Astrocyte (in vitro differentiated cells and primary cell): Measurements from ENCODE around the gene ATP6V1B1. TPM values are rescaled to one million over a fixed set of nuclear protein-coding genes. Genes with fewer than 3 reads are reported as not detected.
A peak's percentile ranks its signal among the peaks of the same experiment; 100 is the strongest.

Experiments
- DNase-seq: peaks from one replicate; pipeline ENCODE4 v3.0.0-alpha.2; 2010; ENCODE audit warnings: low read depth
- FAIRE-seq: peaks from 2 replicates; lab custom pipeline; 2011; peaks lifted over from hg19 to GRCh38; lab: Jason Lieb, UNC
- H2AFZ ChIP-seq: 2 replicates; pipeline ENCODE4 v1.6.0; 2012; ENCODE audit warnings: low read depth, low read length, inconsistent platforms
- H3K27ac ChIP-seq: 2 replicates; pipeline ENCODE4 v1.5.1; 2011; ENCODE audit warnings: low read depth, low read length, inconsistent platforms
- H3K27me3 ChIP-seq: 2 replicates; pipeline ENCODE4 v1.6.0; 2011; ENCODE audit warnings: low read length, inconsistent platforms; ENCODE audit not compliant: insufficient read depth
- H3K36me3 ChIP-seq: 2 replicates; pipeline ENCODE4 v1.5.1; 2011; ENCODE audit warnings: low read length, inconsistent platforms; ENCODE audit not compliant: insufficient read depth
- H3K4me1 ChIP-seq: 2 replicates; pipeline ENCODE4 v1.5.1; 2011; ENCODE audit warnings: low read length, inconsistent platforms; ENCODE audit not compliant: insufficient read depth
- H3K4me2 ChIP-seq: 2 replicates; pipeline ENCODE4 v1.6.0; 2012; ENCODE audit warnings: low read length, inconsistent platforms
- H3K4me3 ChIP-seq: 2 replicates; pipeline ENCODE4 v1.5.1; 2011; ENCODE audit warnings: low read depth, mild to moderate bottlenecking, low read length, inconsistent platforms; ENCODE audit not compliant: insufficient read depth
- H3K79me2 ChIP-seq: 2 replicates; pipeline ENCODE4 v1.6.0; 2012; ENCODE audit warnings: mild to moderate bottlenecking, low read length, inconsistent platforms; ENCODE audit not compliant: insufficient read depth
- H3K9ac ChIP-seq: 2 replicates; pipeline ENCODE4 v1.6.0; 2012; ENCODE audit warnings: mild to moderate bottlenecking, low read length, inconsistent platforms
- H3K9me3 ChIP-seq: 2 replicates; pipeline ENCODE4 v1.5.1; 2012; ENCODE audit warnings: low read depth, mild to moderate bottlenecking, low read length, inconsistent platforms; ENCODE audit not compliant: insufficient read depth
- H4K20me1 ChIP-seq: 2 replicates; pipeline ENCODE4 v1.6.0; 2012; ENCODE audit warnings: low read length, inconsistent platforms; ENCODE audit not compliant: insufficient read depth
- H3K27ac Mint-ChIP-seq: one replicate; pipeline ENCODE4 v1.8.0; 2021; ENCODE audit warnings: mild to moderate bottlenecking, mixed read lengths; ENCODE audit not compliant: unreplicated experiment
- H3K27me3 Mint-ChIP-seq: one replicate; pipeline ENCODE4 v1.8.0; 2021; ENCODE audit warnings: low read depth, mixed read lengths; ENCODE audit not compliant: unreplicated experiment
- H3K36me3 Mint-ChIP-seq: one replicate; pipeline ENCODE4 v1.8.0; 2021; ENCODE audit warnings: low read depth, mixed read lengths; ENCODE audit not compliant: unreplicated experiment
- H3K4me1 Mint-ChIP-seq: one replicate; pipeline ENCODE4 v1.8.0; 2021; ENCODE audit warnings: low read depth, mixed read lengths; ENCODE audit not compliant: unreplicated experiment
- H3K4me3 Mint-ChIP-seq: one replicate; pipeline ENCODE4 v1.8.0; 2021; ENCODE audit warnings: mild to moderate bottlenecking, moderate library complexity, mixed read lengths; ENCODE audit not compliant: unreplicated experiment
- H3K9me3 Mint-ChIP-seq: one replicate; pipeline ENCODE4 v1.8.0; 2021; ENCODE audit warnings: mild to moderate bottlenecking, mixed read lengths; ENCODE audit not compliant: unreplicated experiment
- CTCF ChIP-seq: IDR thresholded peaks from 2 replicates; pipeline ENCODE4 v1.5.1; 2011; ENCODE audit warnings: low read depth, mild to moderate bottlenecking, inconsistent platforms, low read length, moderate library complexity; ENCODE audit not compliant: insufficient read depth
- EZH2 ChIP-seq: IDR thresholded peaks from 2 replicates; pipeline ENCODE4 v1.6.1; 2012; ENCODE audit warnings: mild to moderate bottlenecking, low read length, inconsistent platforms; ENCODE audit not compliant: insufficient read depth
- total RNA-seq: library from RNA; stranded (reverse); gene quantifications from 2 replicates; pipeline ENCODE4 v1.2.1, GENCODE V29; 2021

The ATP6V1B1 gene
- total RNA-seq, 1 donor from 2014 or later = not detected

DNA sequence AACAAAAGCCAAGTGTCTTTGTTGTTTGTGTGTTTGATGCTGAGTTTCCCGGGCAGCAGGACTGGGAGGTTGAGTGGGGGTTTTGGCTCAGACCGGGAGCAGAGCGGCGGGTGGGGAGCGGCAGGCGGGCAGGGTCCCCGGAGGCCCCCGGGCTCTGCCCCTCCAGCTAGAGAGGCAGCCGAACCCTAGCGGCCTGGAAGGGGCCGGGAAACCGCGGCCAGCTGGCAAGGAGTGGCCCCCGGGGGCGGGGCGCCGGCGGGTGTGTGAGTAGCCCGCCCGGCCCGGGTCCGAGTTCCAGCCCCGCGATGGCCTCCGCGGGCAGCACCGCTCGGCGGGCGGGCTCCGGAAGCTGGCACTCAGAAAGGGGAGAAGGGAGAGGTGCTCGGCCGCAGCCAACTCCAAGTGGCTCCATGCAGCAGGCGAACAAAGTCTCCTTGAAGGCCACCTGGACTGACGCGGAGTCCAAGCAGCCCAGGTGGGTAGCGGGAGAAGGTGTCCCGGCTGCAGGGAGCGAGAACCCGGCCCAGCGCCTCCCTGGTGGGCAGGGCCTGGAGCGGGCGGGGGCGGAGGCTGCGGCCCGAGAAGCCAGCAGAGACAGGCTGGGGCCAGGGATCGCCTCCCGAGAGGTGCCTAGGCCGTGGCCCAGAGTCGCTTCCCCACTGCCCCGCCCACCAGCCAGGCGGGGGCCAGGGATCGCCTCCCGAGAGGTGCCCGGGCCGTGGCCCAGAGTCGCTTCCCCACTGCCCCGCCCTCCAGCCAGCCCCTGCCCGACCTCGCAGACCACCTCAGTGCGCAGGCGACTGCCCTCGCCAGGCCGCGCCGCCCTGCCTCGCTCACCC is 42.9 kb downstream of the ATP6V1B1 start, which contains the start of gene ANKRD53:
ANKRD53 (plus strand) TSS at position 290 of the 839 bp plus-strand sequence; CDS start at position 306, 16 bp downstream.
- Mint-ChIP-seq H3K9me3 (no peaks in the 10 kb centered on the region), H3K36me3 (peaks cover 3% of the 10 kb centered on the region), H3K27me3 (peaks cover 30% of the 10 kb centered on the region), H3K4me1 (peaks cover 8% of the 10 kb centered on the region), H3K27ac (peak within 1 kb of the TSS; percentile 77), H3K4me3 (peak within 1 kb of the TSS; percentile 80)
- H3K4me3 ChIP-seq = peak within 1 kb of the TSS; percentile 72
- no peaks in the 10 kb centered on the region for H4K20me1 ChIP-seq
- TF ChIP-seq EZH2 = no peak
- TF ChIP-seq CTCF = no peak
- no peaks in the 10 kb centered on the region for H3K79me2 ChIP-seq
- no peaks in the 10 kb centered on the region for H3K36me3 ChIP-seq
- H3K27me3 ChIP-seq = no peaks in the 10 kb centered on the region
- H3K9ac ChIP-seq = peak within 1 kb of the TSS; percentile 82
- no peak for FAIRE-seq
- peaks cover 17% of the 10 kb centered on the region for H3K4me1 ChIP-seq
- no peak for DNase-seq
- peak within 1 kb of the TSS; percentile 95 for H2AFZ ChIP-seq
- peak within 1 kb of the TSS; percentile 73 for H3K27ac ChIP-seq
- H3K4me2 ChIP-seq = peak within 1 kb of the TSS; percentile 90
- no peaks in the 10 kb centered on the region for H3K9me3 ChIP-seq

DNA sequence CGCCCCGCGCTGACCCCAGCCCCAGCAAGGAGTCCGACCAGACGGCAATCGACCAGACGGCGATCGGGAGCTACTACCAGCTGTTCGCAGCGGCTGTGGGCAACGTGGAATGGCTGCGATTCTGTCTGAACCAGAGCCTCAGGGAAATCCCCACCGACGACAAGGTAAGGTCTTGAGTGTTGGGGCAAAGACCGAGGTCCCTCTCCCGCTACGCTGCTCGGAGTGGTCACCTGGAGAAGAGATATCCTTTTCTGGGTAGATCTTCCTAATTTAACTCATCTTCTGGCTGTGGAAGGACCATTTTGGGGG is 43.4 kb downstream of the ATP6V1B1 start:
- H3K9me3 Mint-ChIP-seq = no peaks in the 10 kb centered on the region
- no peaks in the 10 kb centered on the region for H3K79me2 ChIP-seq
- H3K27ac ChIP-seq = no peak overlapping the region
- peaks cover 8% of the 10 kb centered on the region for H3K4me1 Mint-ChIP-seq
- peaks cover 25% of the 10 kb centered on the region for H3K27me3 Mint-ChIP-seq
- peak overlapping the region; percentile 95 for H2AFZ ChIP-seq
- H3K9ac ChIP-seq = peak overlapping the region; percentile 78
- H3K36me3 Mint-ChIP-seq = peaks cover 5% of the 10 kb centered on the region
- no peaks in the 10 kb centered on the region for H3K27me3 ChIP-seq
- TF ChIP-seq CTCF = no peak
- TF ChIP-seq EZH2 = no peak
- H3K36me3 ChIP-seq = no peaks in the 10 kb centered on the region
- H3K9me3 ChIP-seq = no peaks in the 10 kb centered on the region
- H3K4me1 ChIP-seq = peaks cover 17% of the 10 kb centered on the region
- no peak overlapping the region for H3K27ac Mint-ChIP-seq
- H3K4me3 ChIP-seq = peak overlapping the region; percentile 57
- H3K4me3 Mint-ChIP-seq = peak overlapping the region; percentile 63
- no peak for FAIRE-seq
- peak overlapping the region; percentile 90 for H3K4me2 ChIP-seq
- no peak for DNase-seq
- H4K20me1 ChIP-seq = peaks cover 5% of the 10 kb centered on the region

DNA sequence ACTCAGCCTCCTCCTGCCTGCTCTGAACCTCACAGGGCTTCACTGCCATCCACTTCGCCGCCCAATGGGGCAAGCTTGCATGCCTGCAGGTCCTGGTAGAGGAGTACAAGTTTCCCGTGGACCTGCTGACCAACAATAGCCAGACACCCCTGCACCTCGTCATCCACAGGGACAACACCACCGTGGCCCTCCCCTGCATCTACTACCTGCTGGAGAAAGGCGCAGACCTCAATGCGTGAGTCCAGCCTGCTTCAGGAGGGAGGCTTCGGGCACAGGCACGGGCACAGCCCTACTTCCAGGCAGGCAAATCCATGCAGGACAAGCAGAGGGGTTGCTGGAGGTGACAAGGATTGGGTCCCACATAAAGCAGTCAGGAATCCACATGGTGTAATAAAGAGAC is 43.9 kb downstream of the ATP6V1B1 start:
- H3K9me3 ChIP-seq = no peaks in the 10 kb centered on the region
- no peaks in the 10 kb centered on the region for H3K79me2 ChIP-seq
- Mint-ChIP-seq H3K36me3 (peaks cover 8% of the 10 kb centered on the region), H3K27me3 (peaks cover 20% of the 10 kb centered on the region), H3K9me3 (no peaks in the 10 kb centered on the region), H3K4me1 (peaks cover 8% of the 10 kb centered on the region), H3K4me3 (no peak overlapping the region), H3K27ac (no peak overlapping the region)
- no peak for TF ChIP-seq CTCF
- no peak for TF ChIP-seq EZH2
- no peaks in the 10 kb centered on the region for H3K36me3 ChIP-seq
- H3K27ac ChIP-seq = no peak overlapping the region
- H3K9ac ChIP-seq = no peak overlapping the region
- FAIRE-seq (no peak), DNase-seq (no peak)
- no peak overlapping the region for H3K4me3 ChIP-seq
- H4K20me1 ChIP-seq = peaks cover 10% of the 10 kb centered on the region
- peaks cover 17% of the 10 kb centered on the region for H3K4me1 ChIP-seq
- H3K4me2 ChIP-seq = no peak overlapping the region
- H3K27me3 ChIP-seq = no peaks in the 10 kb centered on the region
- H2AFZ ChIP-seq = no peak overlapping the region
